SKM-1 treated with dmso at 0.1 percent for 144 hours (cell line): ENCODE data around the gene ELOVL5.
"Not testable (repeated sequence)": the region's sequence is repeated elsewhere in the genome, so short reads cannot be mapped to it uniquely, and the experiment has no call there.

Source experiments
- DNase-seq: peaks from one replicate; lab custom pipeline; 2025; ENCODE audit not compliant: unreplicated experiment; lab: John Stamatoyannopoulos, UW

ELOVL5 gene

GRCh38 chr6:53306217-53306616 is 42.5 kb downstream of the ELOVL5 start:
- not testable (repeated sequence) for DNase-seq

- DNase-seq: not testable (repeated sequence)
Observed at GRCh38 chr6:53305506-53306005, 43.2 kb downstream of the ELOVL5 start.

DNA sequence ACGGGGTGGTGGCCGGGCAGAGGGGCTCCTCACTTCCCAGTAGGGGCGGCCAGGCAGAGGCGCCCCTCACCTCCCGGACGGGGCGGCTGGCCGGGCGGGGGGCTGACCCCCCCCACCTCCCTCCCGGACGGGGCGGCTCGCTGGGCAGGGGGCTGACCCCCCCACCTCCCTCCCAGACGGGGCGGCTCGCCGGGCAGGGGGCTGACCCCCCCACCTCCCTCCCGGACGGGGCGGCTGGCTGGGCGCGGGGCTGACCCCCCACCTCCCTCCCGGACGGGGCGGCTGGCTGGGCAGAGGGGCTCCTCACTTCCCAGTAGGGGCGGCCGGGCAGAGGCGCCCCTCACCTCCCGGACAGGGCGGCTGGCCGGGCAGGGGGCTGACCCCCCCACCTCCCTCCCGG is 43.8 kb downstream of the ELOVL5 start:
- DNase-seq: not testable (repeated sequence)

GRCh38 chr6:53302678-53303360 is 45.9 kb downstream of the ELOVL5 start:
- DNase-seq: no peak

DNA sequence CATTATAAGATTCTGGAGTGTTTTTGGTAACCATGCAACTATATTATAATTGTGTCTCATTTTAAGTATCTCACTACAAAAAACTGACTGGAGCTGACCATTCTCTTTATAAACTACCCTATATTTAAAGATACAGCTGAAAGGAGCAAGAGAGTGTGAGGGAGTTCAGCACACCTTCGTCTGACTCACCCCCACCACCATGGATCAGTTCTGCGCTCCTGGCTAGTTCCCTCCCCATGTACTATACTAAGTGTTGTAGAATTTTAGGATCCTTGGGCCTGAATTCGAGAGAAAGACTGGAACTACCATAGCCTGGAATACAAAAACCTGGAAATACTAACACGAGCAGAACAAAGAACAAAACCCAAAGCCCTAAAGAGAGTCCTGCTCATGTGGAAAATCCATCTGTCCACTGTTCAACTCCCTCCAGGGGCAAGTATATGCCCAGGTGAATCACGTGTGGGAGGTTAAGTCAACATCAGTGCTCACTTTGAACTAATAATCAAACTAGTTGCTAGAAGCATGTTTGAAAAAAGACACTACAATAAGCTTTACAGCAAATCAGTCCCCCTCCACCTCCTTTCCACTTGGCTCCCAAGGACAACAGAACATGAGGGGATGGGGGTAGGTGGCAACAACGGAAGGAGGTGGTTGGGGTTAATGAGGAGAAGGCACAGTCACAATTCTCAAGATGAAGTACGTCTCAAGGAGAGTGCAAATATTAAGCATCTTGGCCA is 46.8 kb downstream of the ELOVL5 start:
- no peak for DNase-seq

GRCh38 chr6:53300656-53301551 is 47.8 kb downstream of the ELOVL5 start:
- DNase-seq: no peak

- DNase-seq: no peak
Observed at GRCh38 chr6:53299331-53300005, 49.3 kb downstream of the ELOVL5 start.

- no peak for DNase-seq
Observed at GRCh38 chr6:53297004-53297403, 51.7 kb downstream of the ELOVL5 start.

DNA sequence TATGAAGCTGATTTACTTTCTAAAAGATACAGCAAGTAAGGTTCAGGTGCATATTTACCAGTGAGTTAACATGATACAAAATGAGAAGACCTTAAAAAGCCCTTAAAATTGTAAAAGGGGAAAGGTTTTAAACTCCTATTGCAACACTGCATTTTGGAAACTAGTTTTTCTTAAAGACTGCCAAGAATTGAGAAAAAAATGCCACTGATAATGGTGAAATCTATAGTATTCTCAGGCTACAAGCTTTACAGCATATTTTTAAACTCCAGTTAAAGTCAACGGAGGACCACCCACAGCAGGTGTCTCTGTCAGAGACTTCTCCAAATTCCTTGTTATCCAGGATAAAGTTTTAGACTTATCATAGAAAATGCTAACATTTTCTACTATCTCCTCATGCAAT is 53.6 kb downstream of the ELOVL5 start:
- no peak for DNase-seq

GRCh38 chr6:53294611-53295010 is 54.1 kb downstream of the ELOVL5 start:
- no peak for DNase-seq

- no peak for DNase-seq
Observed at GRCh38 chr6:53294095-53294494, 54.7 kb downstream of the ELOVL5 start.

DNA sequence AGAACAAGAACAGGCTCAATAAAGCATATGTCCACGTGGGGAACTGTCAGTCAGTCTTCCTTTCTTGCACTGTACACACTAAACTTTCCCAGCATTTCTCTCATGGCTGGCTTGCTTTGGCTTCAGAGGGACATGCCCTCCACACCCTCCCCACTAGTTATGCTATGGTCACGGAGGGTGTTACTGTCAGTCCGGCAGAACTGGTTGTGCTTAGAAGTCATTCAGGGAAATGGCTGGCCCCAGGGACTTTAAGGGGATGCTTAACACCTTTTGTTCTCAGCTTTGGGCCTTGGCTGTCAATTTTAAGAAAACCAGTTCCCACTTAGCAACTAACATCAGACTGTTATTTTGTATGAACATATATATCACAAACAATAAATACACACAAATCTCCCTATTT is 55.1 kb downstream of the ELOVL5 start:
- no peak for DNase-seq

GRCh38 chr6:53290537-53291510 is 57.9 kb downstream of the ELOVL5 start:
- DNase-seq: no peak

DNA sequence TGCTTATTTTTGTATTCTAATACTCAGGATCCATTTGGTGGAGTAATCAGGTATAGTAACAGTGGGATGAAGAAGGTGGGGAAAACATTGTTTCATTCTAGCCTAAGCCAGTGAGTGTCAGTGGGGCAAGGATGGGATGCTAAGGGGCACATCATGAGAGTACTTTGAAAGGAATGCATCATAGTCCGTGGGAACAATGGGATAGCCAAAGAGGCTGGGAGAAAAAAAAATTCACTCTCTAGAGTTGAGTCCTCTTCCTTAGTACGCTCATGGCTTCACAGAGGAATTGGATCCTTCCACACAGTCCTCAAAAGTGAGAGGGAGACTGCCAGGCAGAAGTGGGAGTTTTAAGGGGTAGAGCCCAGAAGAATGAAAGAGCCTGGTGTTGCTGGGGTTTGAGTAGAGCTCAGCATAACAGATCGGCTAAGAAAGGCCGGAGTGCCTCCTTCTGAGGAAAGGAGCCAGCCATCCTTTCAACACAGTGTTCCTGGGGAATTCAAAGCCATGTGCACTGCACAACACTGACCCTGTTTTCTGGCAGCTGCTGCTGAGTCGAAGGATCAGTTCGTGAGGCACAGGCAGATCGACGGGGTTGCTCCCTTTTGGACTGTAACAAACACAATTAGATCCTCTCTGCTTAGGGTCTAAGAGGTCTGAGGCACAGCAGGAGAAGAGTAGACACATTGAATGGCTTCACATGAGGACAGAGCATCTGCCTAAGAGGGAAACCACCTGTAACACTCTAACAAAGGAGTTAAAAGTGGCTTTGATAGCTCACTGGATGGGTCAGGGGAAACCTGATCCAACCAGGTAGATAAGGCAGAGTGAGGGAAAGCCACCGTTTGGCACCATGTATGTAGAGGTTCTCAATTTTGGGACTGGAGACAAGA is 61.2 kb downstream of the ELOVL5 start:
- DNase-seq: no peak

DNA sequence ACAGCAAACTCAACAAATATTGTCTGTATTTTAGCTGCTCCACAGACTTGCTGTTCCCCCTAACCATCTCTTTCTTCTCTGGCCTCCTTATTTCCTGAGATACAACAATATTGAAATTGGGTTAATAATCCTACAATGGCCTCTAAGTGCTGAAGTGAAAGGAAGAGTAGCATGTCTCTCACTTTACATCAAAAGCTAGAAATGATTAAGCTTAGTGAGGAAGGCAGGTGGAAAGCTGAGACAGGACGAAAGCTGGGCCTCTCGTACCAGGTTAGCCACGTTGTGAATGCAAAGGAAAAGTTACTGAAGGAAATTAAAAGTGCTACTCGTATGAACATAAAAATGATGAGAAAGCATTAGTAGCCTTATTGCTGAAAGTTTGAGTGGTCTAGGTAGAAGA is 63.8 kb downstream of the ELOVL5 start:
- no peak for DNase-seq

GRCh38 chr6:53282741-53283140 is 66.0 kb downstream of the ELOVL5 start:
- DNase-seq: no peak

DNA sequence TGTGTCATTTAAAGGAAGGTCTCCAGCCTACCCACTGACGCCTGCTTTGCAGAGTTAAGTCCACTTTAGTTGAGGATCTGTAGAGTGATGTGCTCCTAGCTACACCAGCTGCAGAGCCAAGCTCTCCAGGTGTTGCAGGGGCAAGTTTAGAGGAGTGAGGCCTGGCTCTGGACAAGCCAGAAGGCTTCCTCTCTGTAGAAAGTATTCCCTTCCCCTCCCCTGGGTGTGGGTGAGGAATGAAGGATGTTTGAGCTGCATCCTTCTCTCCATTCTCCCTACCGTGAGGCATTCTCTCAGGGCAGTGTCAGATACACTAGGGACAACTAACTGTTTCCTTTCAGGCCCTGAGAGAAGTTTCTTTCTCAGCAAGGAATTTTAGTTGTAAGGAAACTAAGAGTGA is 66.5 kb downstream of the ELOVL5 start:
- no peak for DNase-seq

DNA sequence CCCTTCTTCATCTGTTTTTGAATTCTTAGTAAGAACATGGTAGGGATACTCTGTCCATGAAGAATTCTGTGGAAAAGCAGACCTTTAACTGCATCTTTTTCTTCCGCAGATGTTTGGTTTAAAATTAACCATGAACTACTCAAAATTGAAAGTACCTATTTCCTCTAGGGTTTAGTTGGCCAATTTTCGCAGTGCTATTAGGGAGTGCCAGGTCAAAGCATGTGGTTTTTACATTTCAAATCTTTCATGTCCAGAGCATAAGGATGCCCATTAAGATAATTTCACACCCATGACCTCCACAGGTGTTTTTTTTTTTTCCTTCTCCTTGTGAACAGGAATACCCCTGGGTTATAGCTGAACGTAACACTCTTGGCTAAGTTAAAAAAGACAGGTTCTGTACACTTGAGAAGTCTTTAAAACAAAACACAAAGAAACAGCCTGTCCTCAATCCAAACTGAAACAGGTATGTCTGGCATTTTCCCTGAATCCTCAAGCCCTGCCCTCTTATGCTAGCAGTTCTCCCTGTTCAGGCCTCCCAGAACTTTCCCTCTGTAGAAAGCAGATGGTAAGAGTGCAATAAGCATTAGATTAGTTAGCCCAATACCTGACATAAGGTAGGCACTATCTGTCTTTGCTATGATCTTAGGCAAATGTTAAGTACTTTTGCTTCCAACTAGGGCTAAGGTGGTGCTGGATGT is 67.1 kb downstream of the ELOVL5 start:
- DNase-seq: no peak
